ENCODE data around the gene CD244.

DNA sequence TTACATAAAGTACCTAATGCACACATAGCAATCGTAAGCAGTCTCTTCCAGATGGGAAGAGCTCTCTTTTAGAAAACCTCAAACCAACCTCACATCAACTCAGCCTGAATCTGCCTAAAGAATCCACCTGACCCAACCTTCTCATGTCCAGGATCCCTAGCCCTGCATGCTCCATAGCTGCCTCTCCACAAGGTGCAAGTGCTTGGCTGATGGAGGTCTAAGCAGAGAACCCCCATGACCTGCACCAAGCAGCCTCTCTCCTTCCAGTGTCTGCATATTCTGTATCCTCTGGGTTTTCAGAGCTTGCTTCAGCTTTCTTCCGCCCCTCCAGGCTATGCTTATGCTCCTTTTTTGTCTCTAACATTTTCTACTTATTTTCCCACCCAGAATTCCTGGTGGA, 64.2 kb downstream of the CD244 start:
- TF ChIP-seq POLR2A (IDR thresholded peaks at IDR 0.05) (no peak), POLR2AphosphoS5 (IDR thresholded peaks at IDR 0.05; ENCODE audit: insufficient read depth in 1 of 2, low read depth in 1 of 2) (no peak)
- TF ChIP-seq, protein P1, sequence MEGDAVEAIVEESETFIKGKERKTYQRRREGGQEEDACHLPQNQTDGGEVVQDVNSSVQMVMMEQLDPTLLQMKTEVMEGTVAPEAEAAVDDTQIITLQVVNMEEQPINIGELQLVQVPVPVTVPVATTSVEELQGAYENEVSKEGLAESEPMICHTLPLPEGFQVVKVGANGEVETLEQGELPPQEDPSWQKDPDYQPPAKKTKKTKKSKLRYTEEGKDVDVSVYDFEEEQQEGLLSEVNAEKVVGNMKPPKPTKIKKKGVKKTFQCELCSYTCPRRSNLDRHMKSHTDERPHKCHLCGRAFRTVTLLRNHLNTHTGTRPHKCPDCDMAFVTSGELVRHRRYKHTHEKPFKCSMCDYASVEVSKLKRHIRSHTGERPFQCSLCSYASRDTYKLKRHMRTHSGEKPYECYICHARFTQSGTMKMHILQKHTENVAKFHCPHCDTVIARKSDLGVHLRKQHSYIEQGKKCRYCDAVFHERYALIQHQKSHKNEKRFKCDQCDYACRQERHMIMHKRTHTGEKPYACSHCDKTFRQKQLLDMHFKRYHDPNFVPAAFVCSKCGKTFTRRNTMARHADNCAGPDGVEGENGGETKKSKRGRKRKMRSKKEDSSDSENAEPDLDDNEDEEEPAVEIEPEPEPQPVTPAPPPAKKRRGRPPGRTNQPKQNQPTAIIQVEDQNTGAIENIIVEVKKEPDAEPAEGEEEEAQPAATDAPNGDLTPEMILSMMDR (IDR thresholded peaks at IDR 0.05), result no peak
